HCT116 (cell line): ENCODE measurements around the gene PEX1. TPM values are rescaled to one million over a fixed set of nuclear protein-coding genes. Genes with fewer than 3 reads are reported as not detected.

Source experiments
- ATAC-seq: fragments of 200-7000 bp; cut with Tn5 transposase; 2 replicates; pipeline ENCODE4 v1.9.1; 2020; ENCODE audit warnings: mild to moderate bottlenecking, moderate library complexity
- BruUV-seq: library from RNA; stranded (reverse); fragments of 400-500 nt; replicated peaks from 2 replicates; lab custom pipeline; 2021; lab: Mats Ljungman, UMichigan
- CTCF ChIA-PET: fragments of 300-600 bp; sonication (Branson Sonifier 250); formaldehyde crosslinking; loops from one replicate; lab custom pipeline; 2021; ENCODE audit warnings: antibody characterized with exemption; lab: Charles Lee
- POLR2A ChIA-PET: fragments of 300-600, 350-600 bp; sonication (Branson Sonifier 250); formaldehyde crosslinking; loops from one replicate; lab custom pipeline; 2021; ENCODE audit warnings: antibody characterized with exemption; lab: Charles Lee
- RAD21 ChIA-PET, 2 experiments: fragments of 300-600 bp; sonication (Branson Sonifier 250); formaldehyde crosslinking; loops; one replicate each; lab custom pipeline; 2023; ENCODE audit warnings: low total read pairs in 2 of 2; ENCODE audit not compliant: uncharacterized antibody in 2 of 2, unreplicated experiment in 2 of 2, low non-redundant PET in 1 of 2; lab: Charles Lee
- DNase-seq: peaks from one replicate; pipeline ENCODE4 v3.0.0-alpha.2; 2010; ENCODE audit warnings: low read depth, low spot score
- H2AFZ ChIP-seq: fragments of 200-600 bp; shearing (Covaris generic), sonication (generic); 2 replicates; pipeline ENCODE4 v1.6.1; 2017; ENCODE audit warnings: low read depth, mixed run types, mixed read lengths, antibody characterized with exemption, low read length; ENCODE audit not compliant: poor library complexity, severe bottlenecking
- H3K27ac ChIP-seq: 2 replicates; pipeline ENCODE4 v1.5.1; 2012; ENCODE audit warnings: low read depth, low read length
- H3K27me3 ChIP-seq: fragments of 200-600 bp; sonication (generic); 2 replicates; pipeline ENCODE4 v1.6.1; 2016; ENCODE audit warnings: mixed run types, low read length, mixed read lengths; ENCODE audit not compliant: insufficient read depth
- H3K36me3 ChIP-seq, 2 experiments: fragments of 200-500 bp in 1 of 2; fragments of 200-600 bp in 1 of 2; sonication (Bioruptor generic) in 1 of 2; sonication (generic) in 1 of 2; 2 replicates each; pipeline versions ENCODE4 v1.5.1 to v1.6.1; 2014 to 2016; ENCODE audit warnings: low read length in 2 of 2, inconsistent platforms in 1 of 2, mixed read lengths in 1 of 2, mixed run types in 1 of 2; ENCODE audit not compliant: insufficient read depth in 2 of 2, control insufficient read depth in 1 of 2
- H3K4me1 ChIP-seq, 2 experiments: fragments of 200-600 bp in 1 of 2; sonication (generic) in 1 of 2; 2 replicates each; pipeline versions ENCODE4 v1.5.1 to v1.6.1; 2012 to 2017; ENCODE audit warnings: low read length in 2 of 2, inconsistent platforms in 1 of 2, mild to moderate bottlenecking in 1 of 2, mixed read lengths in 1 of 2, mixed run types in 1 of 2, moderate library complexity in 1 of 2; ENCODE audit not compliant: insufficient read depth in 2 of 2, control insufficient read depth in 1 of 2
- H3K4me2 ChIP-seq: fragments of 200-600 bp; sonication (generic); 2 replicates; pipeline ENCODE4 v1.6.1; 2017; ENCODE audit warnings: mixed run types, low read length, mixed read lengths
- H3K4me3 ChIP-seq, 2 experiments: fragments of 200-600 bp in 1 of 2; sonication (generic) in 1 of 2; replicated peaks in 1 of 2; 2 replicates each; pipeline ENCODE4 v1.5.1; 2011 to 2016; ENCODE audit warnings: low read length in 2 of 2, control low read depth in 1 of 2, low read depth in 1 of 2, mild to moderate bottlenecking in 1 of 2, mixed read lengths in 1 of 2, mixed run types in 1 of 2
- H3K79me2 ChIP-seq: fragments of 200-600 bp; sonication (generic); 2 replicates; pipeline ENCODE4 v1.6.1; 2017; ENCODE audit warnings: mild to moderate bottlenecking, mixed run types, low read length, moderate library complexity, mixed read lengths; ENCODE audit not compliant: insufficient read depth
- H3K9ac ChIP-seq: fragments of 200-600 bp; sonication (generic); 2 replicates; pipeline ENCODE4 v1.6.1; 2016; ENCODE audit warnings: low read length, mixed read lengths
- H3K9me2 ChIP-seq: fragments of 200-600 bp; sonication (generic), shearing (Covaris generic); 2 replicates; pipeline ENCODE4 v1.6.1; 2017; ENCODE audit warnings: mixed run types, mild to moderate bottlenecking, moderate library complexity; ENCODE audit not compliant: insufficient read depth
- H3K9me3 ChIP-seq, 2 experiments: fragments of 200-500 bp in 1 of 2; fragments of 200-600 bp in 1 of 2; sonication (Bioruptor generic) in 1 of 2; sonication (generic) in 1 of 2; 2 replicates each; pipeline ENCODE4 v1.6.1; 2014 to 2017; ENCODE audit warnings: low read length in 2 of 2, mixed read lengths in 2 of 2, inconsistent platforms in 1 of 2, low read depth in 1 of 2, mild to moderate bottlenecking in 1 of 2, mixed run types in 1 of 2, moderate library complexity in 1 of 2; ENCODE audit not compliant: control insufficient read depth in 1 of 2, insufficient read depth in 1 of 2
- H4K20me1 ChIP-seq: fragments of 200-600 bp; sonication (generic), shearing (Covaris generic); 2 replicates; pipeline ENCODE4 v1.6.1; 2017; ENCODE audit warnings: mixed run types, mild to moderate bottlenecking, moderate library complexity; ENCODE audit not compliant: insufficient read depth
- CBX3 ChIP-seq: IDR thresholded peaks from 2 replicates; pipeline ENCODE4 v1.6.1; 2012; ENCODE audit warnings: low read depth
- CEBPB ChIP-seq: IDR thresholded peaks from 2 replicates; pipeline ENCODE4 v1.6.1; 2012; ENCODE audit warnings: low read depth
- EZH2 ChIP-seq: fragments of 200-600 bp; sonication (generic); IDR thresholded peaks from 2 replicates; pipeline ENCODE4 v1.6.1; 2017; ENCODE audit warnings: antibody characterized with exemption, mixed run types
- FOSL1 ChIP-seq: IDR thresholded peaks from 2 replicates; pipeline ENCODE4 v1.6.1; 2012; ENCODE audit warnings: low read depth
- JUND ChIP-seq: IDR thresholded peaks from 2 replicates; pipeline ENCODE4 v1.6.1; 2012
- POLR2A ChIP-seq: IDR thresholded peaks from 2 replicates; pipeline ENCODE4 v1.7.0; 2011; ENCODE audit warnings: borderline replicate concordance; ENCODE audit not compliant: insufficient read depth, insufficient read length; ENCODE audit errors: extremely low read depth
- RAD21 ChIP-seq: IDR thresholded peaks from 2 replicates; pipeline ENCODE4 v1.6.1; 2012; ENCODE audit warnings: low read depth, mild to moderate bottlenecking
- REST ChIP-seq: IDR thresholded peaks from 2 replicates; pipeline ENCODE4 v1.6.1; 2012; ENCODE audit warnings: low read depth
- SIN3A ChIP-seq: IDR thresholded peaks from 2 replicates; pipeline ENCODE4 v1.6.1; 2012; ENCODE audit warnings: low read depth
- TCF7L2 ChIP-seq: IDR thresholded peaks from 2 replicates; pipeline ENCODE4 v1.7.0; 2011; ENCODE audit warnings: borderline replicate concordance, inconsistent platforms; ENCODE audit not compliant: insufficient read depth, insufficient read length; ENCODE audit errors: extremely low read depth
- YY1 ChIP-seq: IDR thresholded peaks from 2 replicates; pipeline ENCODE4 v1.6.1; 2011; ENCODE audit warnings: low read length, low read depth, moderate library complexity, mild to moderate bottlenecking; ENCODE audit not compliant: insufficient replicate concordance; ENCODE audit errors: extremely low read depth
- ZFX ChIP-seq: fragments of 450-650 bp; IDR thresholded peaks from 2 replicates; pipeline ENCODE4 v1.6.1; 2017
- ZNF274 ChIP-seq: fragments of 200-500 bp; sonication (Bioruptor generic); IDR thresholded peaks from 2 replicates; pipeline ENCODE4 v1.6.1; 2014; ENCODE audit warnings: mild to moderate bottlenecking, low read depth, low read length, inconsistent platforms
- intact Hi-C: fragments of 100-400 bp; cut with micrococcal nuclease; formaldehyde crosslinking; loops from 2 replicates; pipeline ENCODE4 v1.10.0; 2022
- total RNA-seq: library from RNA; stranded (reverse); gene quantifications from one replicate; pipeline ENCODE4 v1.2.1, GENCODE V29; 2021; ENCODE audit not compliant: unreplicated experiment
- TF ChIP-seq, protein P1 (sequence below): IDR thresholded peaks from 2 replicates; pipeline ENCODE4 v1.6.1; 2011; ENCODE audit warnings: mild to moderate bottlenecking, low read length, moderate library complexity; ENCODE audit not compliant: insufficient replicate concordance; ENCODE audit errors: extremely low read depth
- TF ChIP-seq, protein P2 (sequence below): IDR thresholded peaks from 2 replicates; pipeline ENCODE4 v1.6.1; 2012

PEX1 gene
- total RNA-seq, 1 experiment from 2014 or later: 13.1 TPM

GRCh38 chr7:92487804-92488203 is 40.5 kb downstream of the PEX1 start:
- H4K20me1 ChIP-seq: no peaks in the 10 kb centered on the region
- intact Hi-C loops: no loop called here
- H3K4me2 ChIP-seq: no peak overlapping the region
- H2AFZ ChIP-seq: no peak overlapping the region
- POLR2A ChIA-PET: no interaction called here
- no peak overlapping the region for H3K27ac ChIP-seq
- no peaks in the 10 kb centered on the region for H3K27me3 ChIP-seq
- H3K79me2 ChIP-seq: no peaks in the 10 kb centered on the region
- RAD21 ChIA-PET: no interaction called here
- TF ChIP-seq SIN3A: no peak
- TF ChIP-seq, protein P1, sequence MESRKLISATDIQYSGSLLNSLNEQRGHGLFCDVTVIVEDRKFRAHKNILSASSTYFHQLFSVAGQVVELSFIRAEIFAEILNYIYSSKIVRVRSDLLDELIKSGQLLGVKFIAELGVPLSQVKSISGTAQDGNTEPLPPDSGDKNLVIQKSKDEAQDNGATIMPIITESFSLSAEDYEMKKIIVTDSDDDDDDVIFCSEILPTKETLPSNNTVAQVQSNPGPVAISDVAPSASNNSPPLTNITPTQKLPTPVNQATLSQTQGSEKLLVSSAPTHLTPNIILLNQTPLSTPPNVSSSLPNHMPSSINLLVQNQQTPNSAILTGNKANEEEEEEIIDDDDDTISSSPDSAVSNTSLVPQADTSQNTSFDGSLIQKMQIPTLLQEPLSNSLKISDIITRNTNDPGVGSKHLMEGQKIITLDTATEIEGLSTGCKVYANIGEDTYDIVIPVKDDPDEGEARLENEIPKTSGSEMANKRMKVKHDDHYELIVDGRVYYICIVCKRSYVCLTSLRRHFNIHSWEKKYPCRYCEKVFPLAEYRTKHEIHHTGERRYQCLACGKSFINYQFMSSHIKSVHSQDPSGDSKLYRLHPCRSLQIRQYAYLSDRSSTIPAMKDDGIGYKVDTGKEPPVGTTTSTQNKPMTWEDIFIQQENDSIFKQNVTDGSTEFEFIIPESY: no peak
- TF ChIP-seq EZH2: no peak
- TF ChIP-seq FOSL1: no peak
- no peak for TF ChIP-seq CEBPB
- no peak for TF ChIP-seq ZNF274
- no peaks in the 10 kb centered on the region for H3K9me2 ChIP-seq
- H3K36me3 ChIP-seq: peaks cover 6 to 25% of the 10 kb centered on the region in 2 experiments; a peak in 3 of 4 replicates
- DNase-seq: no peak
- CTCF ChIA-PET: no interaction called here
- no TSS peak for BruUV-seq
- H3K9me3 ChIP-seq: no peaks in the 10 kb centered on the region
- ATAC-seq: no peak
- H3K9ac ChIP-seq: no peak overlapping the region
- no peak overlapping the region for H3K4me3 ChIP-seq
- no peaks in the 10 kb centered on the region for H3K4me1 ChIP-seq

GRCh38 chr7:92485974-92486373 is 42.3 kb downstream of the PEX1 start:
- no peaks in the 10 kb centered on the region for H4K20me1 ChIP-seq
- H3K27me3 ChIP-seq: no peaks in the 10 kb centered on the region
- no peak for DNase-seq
- no TSS peak for BruUV-seq
- H3K9ac ChIP-seq: no peak overlapping the region
- no peak for ATAC-seq
- TF ChIP-seq CEBPB (no peak), JUND (no peak), CBX3 (no peak), RAD21 (no peak), REST (no peak), POLR2A (no peak), YY1 (no peak), EZH2 (no peak), ZNF274 (no peak), TCF7L2 (no peak), ZFX (no peak)
- TF ChIP-seq, protein P2, sequence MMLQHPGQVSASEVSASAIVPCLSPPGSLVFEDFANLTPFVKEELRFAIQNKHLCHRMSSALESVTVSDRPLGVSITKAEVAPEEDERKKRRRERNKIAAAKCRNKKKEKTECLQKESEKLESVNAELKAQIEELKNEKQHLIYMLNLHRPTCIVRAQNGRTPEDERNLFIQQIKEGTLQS: no peak
- ChIA-PET RAD21 (no interaction called here), POLR2A (no interaction called here), CTCF (no interaction called here)
- no peaks in the 10 kb centered on the region for H3K9me3 ChIP-seq
- H3K4me1 ChIP-seq: no peaks in the 10 kb centered on the region
- H3K4me2 ChIP-seq: no peak overlapping the region
- H3K79me2 ChIP-seq: no peaks in the 10 kb centered on the region
- H3K27ac ChIP-seq: no peak overlapping the region
- peaks cover 6 to 22% of the 10 kb centered on the region in 2 experiments; a peak in 2 of 4 replicates for H3K36me3 ChIP-seq
- no peaks in the 10 kb centered on the region for H3K9me2 ChIP-seq
- no peak overlapping the region for H2AFZ ChIP-seq
- intact Hi-C loops: no loop called here
- H3K4me3 ChIP-seq: no peak overlapping the region
